K562 (cell line): ENCODE data around the gene SIGLEC7. TPM values are rescaled to one million over a fixed set of nuclear protein-coding genes. Genes with fewer than 3 reads are reported as not detected.

Experiments
- ARNT ChIP-seq, 2 experiments: fragments of 450-650 bp; IDR thresholded peaks; 2 replicates each; pipeline ENCODE4 v1.6.1; 2016; ENCODE audit warnings: mild to moderate bottlenecking in 1 of 2
- CBFB ChIP-seq: sonication (generic); formaldehyde crosslinking; IDR thresholded peaks from 2 replicates; pipeline ENCODE4 v1.4.0; 2020; ENCODE audit warnings: mild to moderate bottlenecking, missing genetic modification reagents
- E2F5 ChIP-seq: sonication (generic); formaldehyde crosslinking; IDR thresholded peaks from 2 replicates; pipeline ENCODE4 v1.8.0; 2022; ENCODE audit warnings: mild to moderate bottlenecking, missing genetic modification reagents
- ERF ChIP-seq: fragments of 450-650 bp; formaldehyde crosslinking; IDR thresholded peaks from 2 replicates; pipeline ENCODE4 v1.4.0; 2020; ENCODE audit warnings: mild to moderate bottlenecking, mixed read lengths
- MAFK ChIP-seq: IDR thresholded peaks from 2 replicates; pipeline ENCODE4 v1.6.1; 2011; ENCODE audit warnings: low read length, improper control_type of control experiment
- MAX ChIP-seq: sonication (generic); formaldehyde crosslinking; IDR thresholded peaks from 2 replicates; pipeline ENCODE4 v1.9.0; 2022; ENCODE audit warnings: mild to moderate bottlenecking, missing genetic modification reagents
- MXI1 ChIP-seq: IDR thresholded peaks from 2 replicates; pipeline ENCODE4 v1.6.1; 2011; ENCODE audit warnings: low read depth, mild to moderate bottlenecking, improper control_type of control experiment, low read length
- MYC ChIP-seq, 2 experiments: fragments of 250-450 bp in 1 of 2; sonication (Bioruptor Pico) in 1 of 2; IDR thresholded peaks; 2 replicates each; pipeline versions ENCODE4 v1.5.1 to v1.6.1; 2012 to 2021; ENCODE audit warnings: low read depth in 2 of 2, borderline replicate concordance in 1 of 2, improper control_type of control experiment in 1 of 2, low read length in 1 of 2, mild to moderate bottlenecking in 1 of 2, moderate library complexity in 1 of 2
- POU5F1 ChIP-seq: fragments of 150-350 bp; IDR thresholded peaks from 2 replicates; pipeline ENCODE4 v1.6.1; 2014; ENCODE audit warnings: borderline replicate concordance, low read length, low read depth, mild to moderate bottlenecking; ENCODE audit not compliant: partially characterized antibody
- ZBTB2 ChIP-seq: fragments of 450-650 bp; IDR thresholded peaks from 2 replicates; pipeline ENCODE4 v1.6.1; 2016; ENCODE audit warnings: antibody characterized with exemption
- ZNF121 ChIP-seq: sonication (generic); formaldehyde crosslinking; conservative IDR thresholded peaks from 2 replicates; pipeline ENCODE4 v1.8.0; 2022; ENCODE audit warnings: missing genetic modification reagents
- ZNF263 ChIP-seq: sonication (generic); formaldehyde crosslinking; IDR thresholded peaks from 2 replicates; pipeline ENCODE4 v1.8.0; 2022; ENCODE audit warnings: mild to moderate bottlenecking, missing genetic modification reagents, borderline replicate concordance
- ZNF518B ChIP-seq: fragments of 250-450 bp; sonication (Bioruptor Pico); IDR thresholded peaks from 2 replicates; pipeline ENCODE4 v1.5.0; 2021; ENCODE audit warnings: mild to moderate bottlenecking, moderate library complexity
- ZNF561 ChIP-seq: fragments of 450-650 bp; formaldehyde crosslinking; conservative IDR thresholded peaks from 2 replicates; pipeline ENCODE4 v1.4.0; 2020; ENCODE audit warnings: mild to moderate bottlenecking, moderate library complexity
- ZNF584 ChIP-seq: fragments of 200-800 bp; sonication (Bioruptor generic); IDR thresholded peaks from 2 replicates; pipeline ENCODE4 v1.6.1; 2016; ENCODE audit warnings: low read depth, mild to moderate bottlenecking, missing genetic modification characterization, missing compliant biosample characterization
- ZNF717 ChIP-seq: fragments of 250-450 bp; sonication (Bioruptor Pico); IDR thresholded peaks from 2 replicates; pipeline ENCODE4 v1.5.0; 2021
- polyA plus RNA-seq, 8 experiments: library from polyadenylated mRNA; depleted of rRNA in 4 of 8; stranded (reverse) in 5 of 8; unstranded in 3 of 8; fragments of >200 nt; fragmentation: Nextera tagmentation in 2 of 8; fragmentation: Illumina TruSeq in 1 of 8; extraction: Ambion mirVana in 2 of 8; extraction: Trizol in 1 of 8; gene quantifications; 2 replicates each; pipeline versions ENCODE4 v1.2.1 to v1.2.3, GENCODE V29; 2011 to 2014; ENCODE audit warnings: inconsistent platforms in 1 of 8, missing spikeins in 1 of 8
- total RNA-seq, 7 experiments: library from RNA; depleted of rRNA in 6 of 7; stranded (reverse); fragments of >200 nt in 6 of 7; fragmentation: Illumina TruSeq in 2 of 7; extraction: Trizol in 2 of 7; gene quantifications; 2 replicates each; pipeline versions ENCODE4 v1.2.1 to v1.2.3, GENCODE V29; 2011 to 2021; ENCODE audit warnings: low replicate concordance in 1 of 7

Gene SIGLEC7
- total and polyA plus RNA-seq, 9 of the 15 experiments (the other 6 are each of a cell fraction or from before 2014, with no cell fraction given), result 0.10 to 0.12 TPM; not detected in 7

- no peak for TF ChIP-seq CBFB
- no peak for TF ChIP-seq ZNF561 (CRISPR knock-in tag)
- TF ChIP-seq ERF (CRISPR knock-in tag), result peak; percentile 15; the same call in 1 of the 2 replicates
- TF ChIP-seq MAX (CRISPR knock-in tag), result peak; percentile 83
- TF ChIP-seq ZBTB2, result peak; percentile 96
- TF ChIP-seq ZNF121, result no peak
- TF ChIP-seq MAFK, result peak; percentile 33; the same call in 1 of the 2 replicates
- peak; percentile 87 for TF ChIP-seq POU5F1
- peak in 1 of 2 experiments; percentile 83; a peak in 2 of 4 replicates for TF ChIP-seq ARNT (IDR thresholded peaks at IDR 0.05)
- TF ChIP-seq MXI1, result peak; percentile 93
- no peak for TF ChIP-seq ZNF717
- TF ChIP-seq E2F5 (CRISPR knock-in tag), result peak; percentile 49; the same call in 1 of the 2 replicates
- 0 out of 2 replicates have a peak, but pooled peaks have one; percentile 61 for TF ChIP-seq ZNF584 (CRISPR knock-in tag)
- TF ChIP-seq MYC (IDR thresholded peaks at IDR 0.05; ENCODE audit: low read depth, low read length), result peak; percentile 98
- peak; percentile 94 for TF ChIP-seq MYC (CRISPR knock-in tag; IDR thresholded peaks at IDR 0.05; ENCODE audit: borderline replicate concordance, low read depth)
- TF ChIP-seq ZNF518B (CRISPR knock-in tag), result no peak
- peak; percentile 19 for TF ChIP-seq ZNF263
Measured at GRCh38 chr19:51108066-51108804, 33.9 kb upstream of the SIGLEC7 start, which contains the start of gene CTU1 (continued).
